Right cardiac atrium (tissue), 5 donors: ENCODE results near the gene VARS2. TPM values are rescaled to one million over a fixed set of nuclear protein-coding genes. Genes with fewer than 3 reads are reported as not detected.
"Not testable (repeated sequence)": the region's sequence is repeated elsewhere in the genome, so short reads cannot be mapped to it uniquely, and the experiment has no call there.

Experiments used
- ATAC-seq, 2 donors: fragments of 200-7000 bp; cut with Tn5 transposase; one replicate each; pipeline versions ENCODE4 v1.8.0 to v1.9.1; 2020; ENCODE audit warnings: moderate library complexity in 2 of 2, mild to moderate bottlenecking in 1 of 2
- DNase-seq, 3 donors: peaks; one replicate each; pipeline ENCODE4 v3.0.0-alpha.2; 2020
- H3K27ac ChIP-seq: one replicate; pipeline ENCODE4 v1.5.1; 2013; ENCODE audit warnings: mild to moderate bottlenecking, low read length, control low read depth, moderate library complexity
- H3K27me3 ChIP-seq: one replicate; pipeline ENCODE4 v1.6.1; 2013; ENCODE audit not compliant: control insufficient read depth, insufficient read depth
- H3K4me1 ChIP-seq: one replicate; pipeline ENCODE4 v1.6.1; 2013; ENCODE audit warnings: low read length; ENCODE audit not compliant: control insufficient read depth, insufficient read depth
- H3K4me3 ChIP-seq: one replicate; pipeline ENCODE4 v1.5.1; 2013; ENCODE audit warnings: low read length, control low read depth
- H3K9me3 ChIP-seq: one replicate; pipeline ENCODE4 v1.6.1; 2013; ENCODE audit warnings: low read length; ENCODE audit not compliant: control insufficient read depth
- WGBS: extraction: QIAGEN DNeasy Blood & Tissue Kit; methylation state at CpG from one replicate; pipeline ENCODE4 v1.1.7; 2013; 5-methylcytosine and 5-hydroxymethylcytosine counted together
- intact Hi-C, 4 donors: fragments of 100-400 bp; cut with DNase I; formaldehyde crosslinking; loops; one replicate each; pipeline versions ENCODE4 v1.11.0 to v1.14.0; 2022 to 2023
- long read RNA-seq, 4 donors: library from polyadenylated mRNA; unstranded; transcript quantifications; one replicate each; pipeline ENCODE4 v2.0.0, GENCODE V29; 2020 to 2021
- polyA plus RNA-seq: library from polyadenylated mRNA; stranded (reverse); fragments of 200-250 nt; gene quantifications from one replicate; pipeline ENCODE4 v1.2.3, GENCODE V29; 2013
- total RNA-seq, 4 donors: library from RNA; stranded (reverse); fragmentation: NEBNext Ultra II Directional; extraction: Animal tissue kit (Norgen Biotek cat#: 25700); gene quantifications; one replicate each; pipeline ENCODE4 v1.2.1, GENCODE V29; 2021
- donor health status: healthy with polysubstance abuse.
- donor health status: DM: no; HTN: yes; CAD: no.
- donor health status: DM: no; HTN: no; CAD: no.
- donor health status: DM: no; HTN: yes; CAD: no; lungs with severe emphysema.
- donor health status: DM: yes; HTN: yes; CAD: no.

The VARS2 gene
- total RNA-seq (10 to 100 TPM; 14.8 to 20.8 (median 16.9) TPM), polyA plus RNA-seq (14.2 TPM)
- long read RNA-seq, donor 1, partial matches to known transcripts: 8 of 17 reads
- long read RNA-seq, donor 1, other reads (novel, unspliced or antisense): 8 of 17 reads
- long read RNA-seq, donor 2, full-length matches to known transcripts: 2 of 25 reads
- long read RNA-seq, donor 2, partial matches to known transcripts: 6 of 25 reads
- long read RNA-seq, donor 2, other reads (novel, unspliced or antisense): 17 of 25 reads
- long read RNA-seq, donor 3, full-length matches to known transcripts: 8 of 55 reads
- long read RNA-seq, donor 3, partial matches to known transcripts: 25 of 55 reads
- long read RNA-seq, donor 3, other reads (novel, unspliced or antisense): 22 of 55 reads
- long read RNA-seq, donor 4, full-length matches to known transcripts: 4 of 17 reads
- long read RNA-seq, donor 4, partial matches to known transcripts: 2 of 17 reads
- long read RNA-seq, donor 4, other reads (novel, unspliced or antisense): 11 of 17 reads

DNA sequence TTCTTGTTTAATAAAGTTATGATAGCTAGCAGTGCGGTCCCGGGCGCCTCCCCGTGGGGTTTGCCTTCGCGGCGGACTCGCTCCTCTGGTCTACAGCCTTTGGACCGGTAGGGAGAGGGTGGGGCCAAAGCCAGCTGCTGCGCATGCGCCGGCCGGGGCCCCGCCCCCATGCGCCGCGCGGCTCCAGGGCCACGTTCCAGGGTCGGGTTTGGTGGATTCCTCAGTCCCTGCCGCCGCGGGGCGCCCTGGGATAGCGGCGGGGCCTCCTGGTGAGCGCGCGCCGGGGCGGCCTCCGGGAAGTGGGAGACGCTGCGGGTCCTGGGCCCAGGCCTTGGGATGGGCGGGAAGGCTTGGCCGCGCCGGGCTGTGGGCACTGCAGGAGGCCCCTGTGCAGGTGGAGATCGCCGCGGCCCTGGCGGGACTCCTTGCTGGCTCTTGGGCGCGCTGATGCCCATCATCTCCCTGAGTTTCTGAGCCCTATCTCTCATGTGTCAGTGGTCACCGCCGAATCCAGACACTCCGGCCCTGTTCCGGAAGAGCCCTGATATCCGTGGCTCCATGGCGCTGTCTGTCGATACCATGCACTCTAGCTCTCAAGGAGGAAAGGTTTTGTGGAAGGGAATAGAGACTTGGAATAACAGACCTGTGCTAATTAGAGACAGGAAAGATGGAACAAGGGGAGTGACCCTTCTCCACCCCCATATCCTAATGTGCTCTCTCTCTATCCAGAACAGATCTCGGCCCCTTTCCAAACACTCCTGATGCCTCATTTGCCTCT, at the start of gene VARS2:
Gene VARS2 (plus strand): TSS at position 163 of the 778 bp plus-strand sequence. CDS start 599 bp downstream, at position 762.
- Histone ChIP-seq H3K4me3 (peak within 1 kb of the TSS; percentile 37), H3K27ac (peak within 1 kb of the TSS; percentile 76), H3K4me1 (peaks cover 2% of the 10 kb centered on the region), H3K27me3 (no peaks in the 10 kb centered on the region), H3K9me3 (no peaks in the 10 kb centered on the region)
- ATAC-seq (peak; percentile 97), DNase-seq (peak; percentile 89 to 97 (median 96))
- intact Hi-C loops: loop anchor here in 3 of 4 donors (2.0 to 10.0 kb wide), 3 partner anchors 155 to 169 kb away; partner anchors contain the start of genes FLOT1 (in 1 of the 3) and IER3 (in 1 of the 3)
- WGBS: under 1% methylated on average over 52 of the region's 52 CpGs

DNA sequence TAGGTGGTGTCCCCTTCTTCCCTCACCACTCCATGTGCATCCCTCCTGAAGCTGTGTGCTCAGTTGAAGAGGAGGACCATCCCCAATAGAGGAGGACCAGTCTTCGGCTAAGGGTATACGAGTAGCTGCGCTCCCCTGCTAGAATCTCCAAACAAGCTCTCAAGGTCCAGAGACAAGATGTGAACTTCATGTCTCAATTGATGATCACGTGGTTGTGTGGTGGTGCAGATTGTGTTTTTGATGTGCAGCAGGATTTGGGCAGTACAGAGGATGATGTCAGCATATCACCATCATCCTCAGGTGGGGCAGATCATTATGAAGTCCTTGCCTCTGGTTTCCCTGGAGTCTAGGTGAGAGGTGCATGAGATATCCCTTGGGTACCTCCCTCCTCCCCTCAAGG, 49.7 kb upstream of the VARS2 start:
- intact Hi-C loops: no loop called here
- 81% methylated on average over 4 of the region's 4 CpGs for WGBS
- ATAC-seq: no peak
- H3K4me3 ChIP-seq: no peak overlapping the region
- no peaks in the 10 kb centered on the region for H3K4me1 ChIP-seq
- DNase-seq: no peak
- H3K27ac ChIP-seq: no peak overlapping the region
- no peaks in the 10 kb centered on the region for H3K27me3 ChIP-seq
- H3K9me3 ChIP-seq: no peaks in the 10 kb centered on the region

DNA sequence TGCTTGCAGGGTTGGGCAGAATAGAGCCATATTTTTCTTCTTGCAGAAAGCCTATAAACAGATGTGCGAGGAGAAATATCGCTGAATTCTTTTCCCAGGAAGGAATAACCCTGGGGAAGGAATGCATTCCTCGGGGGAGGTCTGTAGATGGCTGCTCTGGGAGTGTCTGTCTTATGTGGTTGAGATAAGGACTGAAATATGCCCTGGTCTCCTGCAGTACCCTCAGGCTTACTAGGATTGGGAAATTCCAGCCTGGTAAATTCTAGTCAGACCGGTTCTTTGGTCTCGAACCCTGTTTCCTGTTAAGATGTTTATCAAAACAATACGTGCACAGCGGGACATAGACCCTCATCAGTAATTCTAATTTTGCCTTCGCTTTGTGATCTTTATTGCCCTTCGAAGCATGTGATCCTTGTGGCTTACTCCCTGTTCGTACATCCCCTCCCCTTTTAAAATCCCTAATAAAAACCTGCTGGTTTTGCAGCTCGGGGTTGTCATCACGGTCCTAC, 44.7 kb upstream of the VARS2 start:
- 85% methylated on average over 12 of the region's 12 CpGs for WGBS
- H3K27me3 ChIP-seq, H3K9me3 ChIP-seq, intact Hi-C loops, H3K4me3 ChIP-seq, DNase-seq, H3K4me1 ChIP-seq, H3K27ac ChIP-seq, ATAC-seq: not testable (repeated sequence)

DNA sequence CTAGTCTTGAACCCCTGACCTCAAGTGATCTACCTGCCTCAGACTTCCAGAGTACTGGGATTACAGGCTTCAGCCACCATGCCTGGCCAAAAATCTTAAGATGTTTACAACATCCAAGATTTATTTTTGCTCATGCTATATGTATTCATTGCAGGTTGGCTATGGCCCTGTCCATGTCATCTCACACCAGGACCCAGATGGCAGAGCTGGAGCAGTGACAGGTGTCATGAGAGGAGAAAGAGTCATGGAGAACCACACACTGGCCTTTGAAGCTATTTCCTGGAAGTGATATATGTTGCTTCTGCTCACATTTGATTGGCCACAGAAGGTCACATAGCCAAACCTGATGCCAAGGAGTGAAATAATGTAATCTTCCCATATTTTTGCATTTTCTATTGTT, 43.5 kb upstream of the VARS2 start:
- no peak overlapping the region for H3K27ac ChIP-seq
- ATAC-seq: no peak
- H3K9me3 ChIP-seq: no peaks in the 10 kb centered on the region
- no peaks in the 10 kb centered on the region for H3K27me3 ChIP-seq
- DNase-seq: no peak
- H3K4me1 ChIP-seq: no peaks in the 10 kb centered on the region
- no peak overlapping the region for H3K4me3 ChIP-seq
- intact Hi-C loops: no loop called here

DNA sequence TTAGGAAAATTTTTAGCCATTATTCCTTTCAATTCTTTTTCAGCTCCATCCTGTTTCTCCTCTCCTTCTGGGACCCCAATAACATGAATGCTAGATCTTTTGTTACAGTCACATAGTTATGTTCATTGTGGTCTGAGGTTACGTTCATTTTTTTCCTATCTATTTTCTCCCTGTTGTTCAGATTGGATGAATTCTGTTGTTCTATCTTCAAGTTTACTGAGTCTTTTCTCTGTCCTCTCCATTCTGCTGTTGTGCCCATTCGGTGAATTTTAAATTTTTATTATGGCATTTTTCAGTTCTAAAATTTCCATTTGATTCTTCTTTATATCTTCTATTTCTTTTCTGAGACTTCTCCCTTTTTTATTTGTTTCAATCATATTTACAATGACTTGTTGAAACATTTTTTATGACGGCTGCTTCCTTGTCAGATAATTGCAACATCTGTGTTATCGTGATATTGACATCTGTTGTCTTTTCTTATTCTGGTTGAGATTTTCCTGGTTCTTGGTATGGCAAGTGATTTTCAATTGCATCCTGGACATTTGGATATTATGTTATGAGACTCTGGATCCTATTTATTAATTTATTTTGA, 42.4 kb upstream of the VARS2 start:
- Histone ChIP-seq H3K27me3 (no peaks in the 10 kb centered on the region), H3K27ac (no peak overlapping the region), H3K4me3 (no peak overlapping the region), H3K4me1 (no peaks in the 10 kb centered on the region), H3K9me3 (no peaks in the 10 kb centered on the region)
- intact Hi-C loops: no loop called here
- WGBS: 79% methylated on average over 4 of the region's 4 CpGs
- DNase-seq: no peak
- ATAC-seq: no peak

DNA sequence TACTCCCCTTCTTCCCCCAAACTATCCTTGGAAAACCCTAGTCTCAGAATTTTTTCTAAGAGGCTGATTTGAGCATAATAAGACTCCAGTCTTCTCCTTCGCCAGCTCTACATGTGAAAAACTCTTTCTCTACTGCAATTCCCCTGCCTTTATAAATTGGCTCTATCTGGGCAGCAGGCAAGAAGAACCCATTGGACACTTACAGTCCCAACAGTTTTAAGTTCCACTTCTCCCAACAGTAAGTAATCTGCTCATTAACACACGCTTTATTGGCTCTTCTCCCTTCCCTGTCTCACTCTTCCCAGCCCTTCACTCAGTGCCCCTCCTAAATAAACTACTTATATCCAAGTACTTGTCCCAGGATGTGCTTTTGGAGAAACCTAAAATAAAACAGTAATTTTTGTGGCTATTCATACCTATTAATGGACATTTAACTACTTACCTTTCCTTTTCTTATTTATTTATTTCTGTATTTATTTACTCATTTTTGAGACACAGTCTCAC, 40.8 kb upstream of the VARS2 start:
- no peaks in the 10 kb centered on the region for H3K4me1 ChIP-seq
- H3K4me3 ChIP-seq: no peak overlapping the region
- no peaks in the 10 kb centered on the region for H3K27me3 ChIP-seq
- no peaks in the 10 kb centered on the region for H3K9me3 ChIP-seq
- DNase-seq (no peak), ATAC-seq (no peak)
- intact Hi-C loops: no loop called here
- 96% methylated on average over 2 of the region's 2 CpGs for WGBS
- H3K27ac ChIP-seq: no peak overlapping the region

DNA sequence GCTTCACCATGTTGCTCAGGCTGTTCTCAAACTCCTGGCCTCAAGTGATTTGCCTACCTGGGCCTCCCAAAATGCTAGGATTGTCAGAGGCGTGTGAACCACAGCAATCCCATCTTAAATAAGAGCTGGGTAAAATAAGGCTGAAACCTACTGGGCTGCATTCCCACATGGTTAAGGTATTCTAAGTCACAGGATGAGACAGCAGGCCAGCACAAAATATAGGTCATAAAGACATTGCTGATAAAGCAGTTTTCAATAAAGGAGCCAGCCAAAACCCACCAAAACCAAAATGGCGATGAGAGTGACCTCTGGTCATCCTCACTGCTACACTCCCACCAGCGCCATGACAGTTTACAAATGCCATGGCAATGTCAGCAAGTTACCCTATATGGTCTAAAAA, 40.2 kb upstream of the VARS2 start:
- H3K4me1 ChIP-seq, H3K27me3 ChIP-seq, H3K9me3 ChIP-seq, H3K4me3 ChIP-seq, intact Hi-C loops, ATAC-seq, H3K27ac ChIP-seq, DNase-seq: not testable (repeated sequence)
- WGBS: 98% methylated on average over 3 of the region's 3 CpGs

DNA sequence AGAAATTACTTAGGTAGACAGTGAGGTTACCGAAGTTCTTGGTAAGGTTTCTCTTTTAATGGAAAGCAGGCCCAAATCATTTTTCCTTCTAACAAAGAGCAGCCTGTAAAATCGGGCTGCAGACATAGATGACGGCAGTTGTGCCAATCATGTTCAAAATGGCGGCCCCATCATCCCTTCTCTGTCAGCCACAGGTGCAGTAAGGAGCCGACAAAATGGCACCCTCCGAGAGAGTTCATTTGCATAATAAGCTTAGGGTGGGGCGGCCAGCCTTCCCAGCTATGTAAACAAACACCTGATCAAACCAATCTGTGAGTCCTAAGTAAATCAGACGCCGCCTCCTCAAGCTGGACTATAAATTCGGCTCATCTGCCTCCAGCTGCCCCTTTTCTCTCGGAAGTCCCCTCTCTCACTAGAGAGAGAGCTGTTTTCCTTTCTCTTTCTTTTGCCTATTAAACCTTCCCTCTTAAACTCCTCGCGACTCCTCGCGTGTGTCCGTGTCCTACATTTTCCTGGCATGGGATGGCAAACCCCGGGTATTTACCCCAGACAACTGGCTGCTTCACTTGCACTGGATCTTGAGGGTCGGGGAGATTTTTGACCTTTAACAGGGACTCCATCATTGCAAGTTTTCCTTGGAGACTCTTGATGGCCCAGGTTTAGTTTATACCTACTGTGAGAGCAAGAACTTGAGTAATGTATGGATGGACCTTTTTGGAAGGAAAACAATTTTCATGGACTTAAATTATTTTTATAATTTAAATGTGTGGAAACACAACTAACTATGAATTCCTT, 38.6 kb upstream of the VARS2 start:
- H3K4me1 ChIP-seq: no peaks in the 10 kb centered on the region
- no peak overlapping the region for H3K4me3 ChIP-seq
- 90% methylated on average over 18 of the region's 18 CpGs for WGBS
- DNase-seq: no peak
- intact Hi-C loops: loop anchor here (2.0 to 5.0 kb wide), 2 partner anchors 47 to 48 kb away; no protein-coding TSS in a partner anchor
- ATAC-seq: no peak
- H3K9me3 ChIP-seq: no peaks in the 10 kb centered on the region
- no peak overlapping the region for H3K27ac ChIP-seq
- no peaks in the 10 kb centered on the region for H3K27me3 ChIP-seq

DNA sequence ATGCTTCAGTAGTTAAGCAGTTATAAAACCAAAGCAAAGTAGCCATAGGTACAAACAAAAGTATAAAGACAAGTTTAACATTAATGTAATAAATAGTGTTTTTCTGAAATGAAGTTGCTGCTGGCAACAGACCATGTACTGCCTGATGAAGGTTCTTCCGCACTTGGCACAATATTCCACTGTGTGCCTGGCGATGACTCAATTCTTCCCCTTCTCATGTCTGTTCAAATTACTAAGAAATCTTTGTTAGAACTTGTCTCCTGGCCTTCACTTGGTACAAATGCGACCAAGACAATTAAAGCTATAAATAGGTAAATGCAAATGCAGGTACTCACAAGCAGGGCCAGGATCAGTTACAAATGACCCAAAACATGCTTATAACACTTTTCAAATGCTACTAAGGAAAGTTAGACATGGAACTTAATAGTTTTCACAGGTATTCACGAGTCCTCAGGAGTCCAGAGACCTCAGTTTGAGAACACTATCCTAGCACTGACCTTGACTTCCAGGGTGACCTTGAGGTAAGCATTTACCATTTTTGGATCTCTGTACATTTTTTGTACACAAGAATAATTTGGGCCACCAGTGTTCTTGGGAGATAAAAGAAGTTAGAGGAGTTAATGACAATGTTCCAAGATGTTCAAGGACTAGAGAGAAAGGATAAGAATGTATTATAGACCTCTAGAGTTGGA, 37.9 kb upstream of the VARS2 start:
- H3K27ac ChIP-seq: no peak overlapping the region
- intact Hi-C loops: loop anchor here (2.0 to 5.0 kb wide), 2 partner anchors 47 to 49 kb away; no protein-coding TSS in a partner anchor
- 42% methylated on average over 4 of the region's 4 CpGs for WGBS

More for the DNA sequence above, 37.9 kb upstream of the VARS2 start:
- DNase-seq (no peak), ATAC-seq (peak in 1 of 2 donors; percentile 41)
- no peaks in the 10 kb centered on the region for H3K4me1 ChIP-seq
- H3K9me3 ChIP-seq: no peaks in the 10 kb centered on the region
- H3K4me3 ChIP-seq: no peak overlapping the region
- H3K27me3 ChIP-seq: no peaks in the 10 kb centered on the region
